BJ (cell line): ENCODE measurements around the gene PADI1. TPM values are rescaled to one million over a fixed set of nuclear protein-coding genes. Genes with fewer than 3 reads are reported as not detected.

ENCODE experiments used
- CTCF ChIA-PET: fragments of 350-600 bp; formaldehyde crosslinking; extraction: SDS; loops from one replicate; lab custom pipeline; 2021; ENCODE audit warnings: antibody characterized with exemption, inconsistent platforms; lab: Yijun Ruan, JAX
- POLR2A ChIA-PET: fragments of 300-600 bp; sonication (Branson Sonifier 250); formaldehyde crosslinking; extraction: SDS; loops from one replicate; lab custom pipeline; 2021; ENCODE audit warnings: antibody characterized with exemption; lab: Charles Lee
- DNase-seq: peaks from one replicate; pipeline ENCODE4 v3.0.0-alpha.2; 2011; ENCODE audit warnings: low read depth
- H3K27me3 ChIP-seq: 2 replicates; pipeline ENCODE4 v1.6.0; 2011; ENCODE audit warnings: low read length; ENCODE audit not compliant: control insufficient read depth, insufficient read depth
- H3K36me3 ChIP-seq: 2 replicates; pipeline ENCODE4 v1.5.1; 2011; ENCODE audit warnings: low read length; ENCODE audit not compliant: control insufficient read depth, insufficient read depth
- H3K4me3 ChIP-seq: 2 replicates; pipeline ENCODE4 v1.5.1; 2011; ENCODE audit warnings: low read depth, mild to moderate bottlenecking, control low read depth, low read length
- CTCF ChIP-seq: IDR thresholded peaks from 2 replicates; pipeline ENCODE4 v1.5.1; 2011; ENCODE audit warnings: low read depth, mild to moderate bottlenecking, control low read depth, inconsistent platforms, low read length, moderate library complexity; ENCODE audit not compliant: insufficient read depth
- polyA plus RNA-seq: library from polyadenylated mRNA; depleted of rRNA; stranded (reverse); fragments of >200 nt; gene quantifications from 2 replicates; pipeline ENCODE4 v1.2.3, GENCODE V29; 2011

The PADI1 gene
- polyA plus RNA-seq, 1 experiment, result 0.82 TPM

- POLR2A ChIA-PET, result no interaction called here
Measured at GRCh38 chr1:17186216-17186909, 18.6 kb upstream of the PADI1 start.

GRCh38 chr1:17187051-17187450 is 17.9 kb upstream of the PADI1 start:
- no peak overlapping the region for H3K4me3 ChIP-seq
- no peak for TF ChIP-seq CTCF
- H3K27me3 ChIP-seq, result no peaks in the 10 kb centered on the region
- no peaks in the 10 kb centered on the region for H3K36me3 ChIP-seq
- POLR2A ChIA-PET, result no interaction called here
- CTCF ChIA-PET, result interaction anchor here (1.2 to 1.9 kb wide), 4 partner anchors 12 to 50 kb away, joined by 4 to 9 read pairs (median 4); no protein-coding TSS in a partner anchor
- DNase-seq, result no peak

More at GRCh38 chr1:17186216-17186909, 18.6 kb upstream of the PADI1 start:
- Histone ChIP-seq H3K4me3 (no peak overlapping the region), H3K27me3 (no peaks in the 10 kb centered on the region), H3K36me3 (no peaks in the 10 kb centered on the region)
- CTCF ChIA-PET, result interaction anchor here (1.1 to 1.9 kb wide), 4 partner anchors 16 to 50 kb away, joined by 3 to 9 read pairs (median 4); no protein-coding TSS in a partner anchor
- DNase-seq, result no peak
- TF ChIP-seq CTCF, result no peak

GRCh38 chr1:17188217-17188616 is 16.7 kb upstream of the PADI1 start:
- Histone ChIP-seq H3K27me3 (no peaks in the 10 kb centered on the region), H3K4me3 (no peak overlapping the region), H3K36me3 (no peaks in the 10 kb centered on the region)
- no peak for TF ChIP-seq CTCF
- CTCF ChIA-PET, result interaction anchor here (1.6 kb wide), 1 partner anchor 48 kb away, joined by 9 read pairs; no protein-coding TSS in a partner anchor
- POLR2A ChIA-PET, result no interaction called here
- DNase-seq, result no peak

GRCh38 chr1:17188889-17189631 is 15.9 kb upstream of the PADI1 start:
- Histone ChIP-seq H3K27me3 (no peaks in the 10 kb centered on the region), H3K4me3 (no peak overlapping the region), H3K36me3 (no peaks in the 10 kb centered on the region)
- ChIA-PET CTCF (interaction anchor here (0.6 to 1.3 kb wide), 4 partner anchors 19 to 47 kb away, joined by 3 to 8 read pairs (median 3); no protein-coding TSS in a partner anchor), POLR2A (interaction anchor here (1.5 kb wide), 1 partner anchor 18 kb away, joined by 4 read pairs; no protein-coding TSS in a partner anchor)
- no peak for DNase-seq
- no peak for TF ChIP-seq CTCF

- H3K4me3 ChIP-seq, result no peak overlapping the region
- CTCF ChIA-PET, result interaction anchor here (0.6 to 1.3 kb wide), 6 partner anchors 18 to 64 kb away, joined by 3 to 8 read pairs (median 3); no protein-coding TSS in a partner anchor
- no peaks in the 10 kb centered on the region for H3K27me3 ChIP-seq
- no peak for DNase-seq
- TF ChIP-seq CTCF, result no peak
- no peaks in the 10 kb centered on the region for H3K36me3 ChIP-seq
- POLR2A ChIA-PET, result interaction anchor here (0.8 to 1.5 kb wide), 2 partner anchors 19 to 60 kb away, joined by 4 to 10 read pairs; no protein-coding TSS in a partner anchor
Measured at GRCh38 chr1:17189632-17189990, 15.3 kb upstream of the PADI1 start.
